ENCODE results near the gene COA7. TPM values are rescaled to one million over a fixed set of nuclear protein-coding genes. Genes with fewer than 3 reads are reported as not detected.
"Not testable (repeated sequence)": the region's sequence is repeated elsewhere in the genome, so short reads cannot be mapped to it uniquely, and the experiment has no call there.

Gene COA7
- total RNA-seq, 2 experiments from 2014 or later = 16.3 to 17.6 TPM

DNA sequence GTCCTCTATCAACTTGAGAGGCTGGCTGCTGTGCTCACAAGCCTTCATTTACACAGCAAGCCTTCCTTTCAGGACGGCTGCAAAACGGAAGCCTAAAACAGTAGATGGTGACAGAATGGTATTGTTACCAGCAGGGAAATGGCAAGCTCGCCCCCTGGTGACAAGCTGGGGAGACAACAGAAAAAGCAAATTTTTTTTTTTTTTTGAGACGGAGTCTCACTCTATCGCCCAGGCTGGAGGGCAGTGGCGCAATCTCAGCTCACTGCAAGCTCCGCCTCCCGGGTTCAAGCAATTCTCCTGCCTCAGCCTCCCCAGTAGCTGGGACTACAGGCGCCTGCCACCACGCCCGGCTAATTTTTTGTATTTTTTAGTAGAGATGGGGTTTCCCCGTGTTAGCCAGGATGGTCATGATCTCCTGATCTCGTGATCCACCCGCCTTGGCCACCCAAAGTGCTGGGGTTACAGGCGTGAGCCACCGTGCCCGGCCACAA is 11.8 kb downstream of the COA7 start:
- not testable (repeated sequence) for H3K9me3 Mint-ChIP-seq

GRCh38 chr1:52684545-52684944 is 13.6 kb downstream of the COA7 start:
- Mint-ChIP-seq H3K36me3 (ENCODE audit: low read depth) (peaks cover 39% of the 10 kb centered on the region), H3K4me1 (ENCODE audit: low read depth) (peaks cover 5% of the 10 kb centered on the region), H3K27me3 (no peaks in the 10 kb centered on the region), H3K9me3 (no peaks in the 10 kb centered on the region), H3K27ac (no peak overlapping the region), H3K4me3 (no peak overlapping the region)
- DNase-seq (no peak), ATAC-seq (no peak)
- ChIA-PET POLR2A (interaction anchor here (0.5 kb wide), 1 partner anchor 282 kb away, joined by 5 read pairs; no protein-coding TSS in a partner anchor), CTCF (interaction anchor here (0.8 to 0.9 kb wide), 2 partner anchors 61 to 81 kb away, joined by 3 read pairs; no protein-coding TSS in a partner anchor)
- TF ChIP-seq, protein P1, sequence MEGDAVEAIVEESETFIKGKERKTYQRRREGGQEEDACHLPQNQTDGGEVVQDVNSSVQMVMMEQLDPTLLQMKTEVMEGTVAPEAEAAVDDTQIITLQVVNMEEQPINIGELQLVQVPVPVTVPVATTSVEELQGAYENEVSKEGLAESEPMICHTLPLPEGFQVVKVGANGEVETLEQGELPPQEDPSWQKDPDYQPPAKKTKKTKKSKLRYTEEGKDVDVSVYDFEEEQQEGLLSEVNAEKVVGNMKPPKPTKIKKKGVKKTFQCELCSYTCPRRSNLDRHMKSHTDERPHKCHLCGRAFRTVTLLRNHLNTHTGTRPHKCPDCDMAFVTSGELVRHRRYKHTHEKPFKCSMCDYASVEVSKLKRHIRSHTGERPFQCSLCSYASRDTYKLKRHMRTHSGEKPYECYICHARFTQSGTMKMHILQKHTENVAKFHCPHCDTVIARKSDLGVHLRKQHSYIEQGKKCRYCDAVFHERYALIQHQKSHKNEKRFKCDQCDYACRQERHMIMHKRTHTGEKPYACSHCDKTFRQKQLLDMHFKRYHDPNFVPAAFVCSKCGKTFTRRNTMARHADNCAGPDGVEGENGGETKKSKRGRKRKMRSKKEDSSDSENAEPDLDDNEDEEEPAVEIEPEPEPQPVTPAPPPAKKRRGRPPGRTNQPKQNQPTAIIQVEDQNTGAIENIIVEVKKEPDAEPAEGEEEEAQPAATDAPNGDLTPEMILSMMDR (IDR thresholded peaks at IDR 0.05) = no peak
- intact Hi-C loops (cut with micrococcal nuclease) = loop anchor here (10.0 kb wide), 1 partner anchor 260 kb away; no protein-coding TSS in a partner anchor

More for the DNA sequence above, 11.8 kb downstream of the COA7 start:
- TF ChIP-seq, protein P1 (IDR thresholded peaks at IDR 0.05) = peak; percentile 71
- ChIA-PET CTCF (interaction anchor here (0.7 to 3.4 kb wide), 30 partner anchors 9 to 562 kb away, joined by 3 to 15 read pairs (median 4); partner anchors contain the start of genes ECHDC2, ORC1, PRPF38A and SHISAL2A), POLR2A (interaction anchor here (0.7 to 1.3 kb wide), 5 partner anchors 11 to 321 kb away, joined by 3 to 4 read pairs (median 3); partner anchors contain the start of genes ORC1 and PRPF38A)
- Mint-ChIP-seq H3K27ac (peak overlapping the region; percentile 69), H3K36me3 (ENCODE audit: low read depth) (peaks cover 46% of the 10 kb centered on the region)
- ATAC-seq (peak; percentile 97), DNase-seq (peak; percentile 85)
- H3K4me1 Mint-ChIP-seq (ENCODE audit: low read depth); H3K4me3 Mint-ChIP-seq; H3K27me3 Mint-ChIP-seq: not testable (repeated sequence)
- intact Hi-C loops (cut with micrococcal nuclease) = loop anchor here (10.0 kb wide), 1 partner anchor 262 kb away; no protein-coding TSS in a partner anchor

- ChIA-PET CTCF (no interaction called here), POLR2A (interaction anchor here (0.9 kb wide), 1 partner anchor 50 kb away, joined by 3 read pairs; the partner anchor contains the start of gene SHISAL2A)
- Mint-ChIP-seq H3K36me3 (ENCODE audit: low read depth) (peaks cover 35% of the 10 kb centered on the region), H3K9me3 (no peaks in the 10 kb centered on the region), H3K4me3 (no peak overlapping the region), H3K4me1 (ENCODE audit: low read depth) (peaks cover 8% of the 10 kb centered on the region), H3K27me3 (no peaks in the 10 kb centered on the region), H3K27ac (no peak overlapping the region)
- TF ChIP-seq, protein P1 (IDR thresholded peaks at IDR 0.05) = no peak
- ATAC-seq = no peak
- intact Hi-C loops (cut with micrococcal nuclease) = loop anchor here (10.0 kb wide), 1 partner anchor 259 kb away; no protein-coding TSS in a partner anchor
- DNase-seq = no peak
Measured at GRCh38 chr1:52683367-52683940, 14.7 kb downstream of the COA7 start.

DNA sequence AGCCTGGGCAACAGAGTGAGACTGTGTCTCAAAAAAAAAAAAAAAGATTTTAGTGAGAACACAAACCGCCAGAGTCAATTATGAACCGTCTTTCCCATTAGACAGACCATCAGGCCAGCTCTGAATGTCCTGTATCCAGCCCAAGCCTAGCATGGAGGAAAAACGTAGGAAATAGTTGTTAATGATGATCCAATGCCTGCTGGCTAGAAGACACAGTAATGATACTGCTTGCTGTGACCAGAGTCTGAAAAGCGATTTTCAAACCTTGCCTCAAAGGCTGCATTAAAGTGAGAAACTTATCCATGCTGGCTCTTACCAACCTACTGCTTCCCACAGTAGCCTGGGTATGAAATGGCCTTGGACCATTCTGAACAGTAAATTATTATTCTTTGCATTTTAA is 17.0 kb downstream of the COA7 start:
- POLR2A ChIA-PET = no interaction called here
- peaks cover 15% of the 10 kb centered on the region for H3K36me3 Mint-ChIP-seq (ENCODE audit: low read depth)
- intact Hi-C loops (cut with micrococcal nuclease) = loop anchor here (10.0 kb wide), 1 partner anchor 256 kb away; no protein-coding TSS in a partner anchor
- no peak overlapping the region for H3K4me3 Mint-ChIP-seq
- ATAC-seq (no peak), DNase-seq (no peak)
- no peaks in the 10 kb centered on the region for H3K27me3 Mint-ChIP-seq
- TF ChIP-seq, protein P1 (IDR thresholded peaks at IDR 0.05) = no peak
- peaks cover 7% of the 10 kb centered on the region for H3K4me1 Mint-ChIP-seq (ENCODE audit: low read depth)
- CTCF ChIA-PET = no interaction called here
- no peaks in the 10 kb centered on the region for H3K9me3 Mint-ChIP-seq
- H3K27ac Mint-ChIP-seq = no peak overlapping the region

DNA sequence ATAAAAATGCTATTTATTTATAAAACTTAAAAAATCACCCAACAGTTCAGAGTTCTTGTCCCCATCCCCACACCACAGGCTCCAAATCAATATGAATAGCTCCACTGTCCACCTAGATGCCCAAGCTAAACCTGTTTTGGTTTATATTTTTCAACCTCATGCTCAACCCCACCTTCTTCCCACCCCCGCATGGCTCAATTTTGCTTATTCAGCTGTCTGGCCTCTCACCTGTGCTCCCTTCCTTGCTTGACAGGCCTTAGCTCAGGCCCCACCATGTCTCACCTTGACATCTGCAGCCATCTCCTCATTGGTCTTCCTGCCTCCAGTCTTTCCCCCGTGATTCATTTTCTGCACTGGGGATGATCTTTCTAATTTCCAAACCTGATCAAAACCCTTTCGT is 17.8 kb downstream of the COA7 start:
- peaks cover 12% of the 10 kb centered on the region for H3K36me3 Mint-ChIP-seq (ENCODE audit: low read depth)
- no peaks in the 10 kb centered on the region for H3K27me3 Mint-ChIP-seq
- H3K9me3 Mint-ChIP-seq = no peaks in the 10 kb centered on the region
- H3K4me3 Mint-ChIP-seq = no peak overlapping the region
- DNase-seq = no peak
- intact Hi-C loops (cut with micrococcal nuclease) = loop anchor here (10.0 kb wide), 1 partner anchor 256 kb away; no protein-coding TSS in a partner anchor
- ATAC-seq = no peak
- CTCF ChIA-PET = no interaction called here
- POLR2A ChIA-PET = no interaction called here
- peaks cover 4% of the 10 kb centered on the region for H3K4me1 Mint-ChIP-seq (ENCODE audit: low read depth)
- TF ChIP-seq, protein P1 (IDR thresholded peaks at IDR 0.05) = no peak
- peak overlapping the region; percentile 3 for H3K27ac Mint-ChIP-seq

All from activated CD8-positive, alpha-beta T cell treated with anti-CD3 and anti-CD28 coated beads for 36 hours (primary cell).